Fibroblast of lung (primary cell): ENCODE data around the gene EBF3.

Experiments used
- CTCF ChIP-seq, 2 donors: IDR thresholded peaks in 1 of 2; conservative IDR thresholded peaks in 1 of 2; 1 replicate in 1 of 2; 2 replicates in 1 of 2; pipeline ENCODE4 v1.5.1; 2011 to 2012; ENCODE audit warnings: low read length in 2 of 2, control low read depth in 1 of 2, inconsistent platforms in 1 of 2, low read depth in 1 of 2, mild to moderate bottlenecking in 1 of 2
- EZH2 ChIP-seq: IDR thresholded peaks from 2 replicates; pipeline ENCODE4 v1.5.1; 2012; ENCODE audit warnings: low read length, control low read depth, mild to moderate bottlenecking; ENCODE audit errors: missing control alignments

GRCh38 chr10:129960481-129961156 lies 3.5 kb downstream of the EBF3 start:
- TF ChIP-seq CTCF (conservative IDR thresholded peaks at IDR 0.05 in 1 of 2, IDR thresholded peaks at IDR 0.05 in 1 of 2; ENCODE audit: low read depth in 1 of 2, low read length in 2 of 2) (no peak), EZH2 (no peak)
